ENCODE data around the gene PDE4A.

DNA sequence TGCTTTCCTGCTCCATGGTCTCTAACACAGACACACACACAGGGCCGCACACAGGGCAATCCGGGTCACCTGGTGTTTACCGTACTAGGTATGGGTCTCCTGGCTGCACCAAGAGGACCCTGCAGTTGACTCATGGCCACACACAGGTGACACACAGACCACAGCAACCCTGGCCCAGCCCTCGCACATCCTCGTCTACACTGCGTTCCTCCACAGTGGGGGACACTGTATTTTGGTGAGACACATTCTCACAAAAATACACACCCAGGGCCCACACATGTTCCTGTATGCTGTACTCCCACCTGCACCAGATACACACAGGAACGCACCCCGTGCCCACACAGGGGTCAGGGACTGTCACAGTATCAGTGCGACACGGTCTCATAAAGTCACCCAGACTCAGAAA is 12.8 kb downstream of the PDE4A start:
- TF ChIP-seq, protein P1, sequence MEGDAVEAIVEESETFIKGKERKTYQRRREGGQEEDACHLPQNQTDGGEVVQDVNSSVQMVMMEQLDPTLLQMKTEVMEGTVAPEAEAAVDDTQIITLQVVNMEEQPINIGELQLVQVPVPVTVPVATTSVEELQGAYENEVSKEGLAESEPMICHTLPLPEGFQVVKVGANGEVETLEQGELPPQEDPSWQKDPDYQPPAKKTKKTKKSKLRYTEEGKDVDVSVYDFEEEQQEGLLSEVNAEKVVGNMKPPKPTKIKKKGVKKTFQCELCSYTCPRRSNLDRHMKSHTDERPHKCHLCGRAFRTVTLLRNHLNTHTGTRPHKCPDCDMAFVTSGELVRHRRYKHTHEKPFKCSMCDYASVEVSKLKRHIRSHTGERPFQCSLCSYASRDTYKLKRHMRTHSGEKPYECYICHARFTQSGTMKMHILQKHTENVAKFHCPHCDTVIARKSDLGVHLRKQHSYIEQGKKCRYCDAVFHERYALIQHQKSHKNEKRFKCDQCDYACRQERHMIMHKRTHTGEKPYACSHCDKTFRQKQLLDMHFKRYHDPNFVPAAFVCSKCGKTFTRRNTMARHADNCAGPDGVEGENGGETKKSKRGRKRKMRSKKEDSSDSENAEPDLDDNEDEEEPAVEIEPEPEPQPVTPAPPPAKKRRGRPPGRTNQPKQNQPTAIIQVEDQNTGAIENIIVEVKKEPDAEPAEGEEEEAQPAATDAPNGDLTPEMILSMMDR (IDR thresholded peaks at IDR 0.05), result no peak
- no peak for TF ChIP-seq POLR2A (IDR thresholded peaks at IDR 0.05)
